NCI-H345 treated with DMSO at 0.1 percent for 48 hours (cell line): ENCODE measurements around the gene ARL6IP5.

Source experiments
- DNase-seq: peaks from one replicate; lab custom pipeline; 2025; ENCODE audit not compliant: unreplicated experiment; lab: John Stamatoyannopoulos, UW

ARL6IP5 gene

GRCh38 chr3:69085833-69086722, 1.3 kb downstream of the ARL6IP5 start:
- DNase-seq, result peak; percentile 29

DNA sequence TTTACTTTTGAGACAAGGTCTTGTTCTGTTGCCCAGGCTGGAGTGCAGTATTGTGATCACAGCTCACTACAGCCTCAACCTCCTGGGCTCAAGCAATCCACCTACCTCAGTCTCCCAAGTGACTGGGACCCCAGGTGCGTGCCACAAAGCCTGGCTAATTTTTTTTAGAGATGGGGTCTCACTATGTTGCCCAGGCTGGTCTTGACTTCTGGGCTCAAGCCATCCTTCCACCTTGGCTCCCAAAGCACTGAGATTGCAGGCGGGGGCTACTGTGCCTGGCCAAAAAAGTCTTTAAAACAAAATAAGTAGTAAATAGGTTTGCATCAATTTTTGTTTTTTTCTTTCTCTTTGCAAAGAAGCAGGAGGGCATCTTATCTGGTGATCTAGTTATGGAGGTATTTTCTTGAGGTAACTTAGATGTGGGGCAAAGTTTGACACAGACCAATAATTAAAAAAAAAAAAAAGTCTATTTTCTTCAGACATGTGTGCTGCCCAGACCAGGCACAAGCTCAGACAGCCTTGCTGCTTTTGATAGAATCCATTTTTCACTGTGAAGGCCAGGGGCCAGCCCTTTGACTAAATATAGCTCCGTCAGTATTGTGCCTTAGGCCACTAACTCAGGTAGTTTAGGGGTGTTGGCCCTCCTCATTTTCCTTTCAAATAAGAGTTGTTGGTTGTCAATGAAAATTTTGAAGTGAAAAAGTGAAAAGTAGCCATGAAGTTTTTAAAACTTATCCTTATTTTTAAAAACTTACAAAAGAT, 2.5 kb downstream of the ARL6IP5 start:
- DNase-seq, result no peak

GRCh38 chr3:69088063-69088462, 3.3 kb downstream of the ARL6IP5 start:
- no peak for DNase-seq

DNA sequence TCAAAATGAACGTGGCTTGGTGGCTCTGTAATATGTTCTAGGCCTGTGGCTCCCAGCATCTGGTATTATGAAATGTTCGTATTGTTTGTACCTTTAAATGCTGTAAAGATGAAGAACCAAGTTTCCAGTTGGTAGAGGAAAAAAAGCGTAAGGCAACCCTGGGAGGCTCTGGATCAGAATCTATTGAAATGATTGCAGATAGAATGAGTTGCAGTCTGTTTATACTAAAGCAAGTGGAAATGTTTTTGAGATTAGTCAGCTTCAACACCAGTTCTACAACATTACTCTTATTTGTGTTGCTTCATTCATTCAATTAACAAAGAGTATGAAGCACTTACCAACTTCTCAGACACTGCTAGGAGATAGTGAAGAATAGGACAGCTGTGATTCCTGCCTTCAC, 5.3 kb downstream of the ARL6IP5 start:
- DNase-seq, result no peak

DNA sequence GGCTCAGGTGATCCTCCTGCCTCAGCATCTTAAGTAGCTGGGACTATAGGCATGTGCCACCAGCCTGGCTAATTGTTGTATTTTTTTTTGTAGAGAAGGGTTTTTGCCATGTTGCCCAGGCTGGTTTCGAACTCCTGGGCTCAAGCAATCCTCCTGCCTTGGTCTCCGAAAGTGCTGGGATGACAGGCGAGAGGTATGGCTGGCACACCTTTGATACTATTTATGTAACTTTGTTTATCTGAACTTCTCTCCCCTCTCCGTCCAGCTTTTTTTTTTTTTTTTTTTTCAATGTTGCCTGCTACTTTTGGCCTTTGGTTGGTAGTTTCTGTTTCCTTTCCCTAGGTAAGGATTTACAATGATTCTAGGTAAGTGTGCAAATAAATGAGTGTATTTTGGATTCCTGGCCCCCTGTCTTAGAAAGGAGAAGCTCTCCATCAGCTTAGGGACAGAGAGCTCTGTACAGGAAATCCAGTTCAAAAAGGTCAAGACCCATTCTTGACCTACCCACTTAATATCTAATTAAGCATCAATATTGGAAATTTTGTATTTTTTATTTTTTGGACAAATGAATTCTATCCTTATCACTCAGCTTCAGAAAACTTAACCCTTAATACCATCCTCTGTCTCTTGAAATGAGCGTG, 6.8 kb downstream of the ARL6IP5 start:
- no peak for DNase-seq

- DNase-seq, result no peak
Measured at GRCh38 chr3:69092030-69092516, 7.3 kb downstream of the ARL6IP5 start.

DNA sequence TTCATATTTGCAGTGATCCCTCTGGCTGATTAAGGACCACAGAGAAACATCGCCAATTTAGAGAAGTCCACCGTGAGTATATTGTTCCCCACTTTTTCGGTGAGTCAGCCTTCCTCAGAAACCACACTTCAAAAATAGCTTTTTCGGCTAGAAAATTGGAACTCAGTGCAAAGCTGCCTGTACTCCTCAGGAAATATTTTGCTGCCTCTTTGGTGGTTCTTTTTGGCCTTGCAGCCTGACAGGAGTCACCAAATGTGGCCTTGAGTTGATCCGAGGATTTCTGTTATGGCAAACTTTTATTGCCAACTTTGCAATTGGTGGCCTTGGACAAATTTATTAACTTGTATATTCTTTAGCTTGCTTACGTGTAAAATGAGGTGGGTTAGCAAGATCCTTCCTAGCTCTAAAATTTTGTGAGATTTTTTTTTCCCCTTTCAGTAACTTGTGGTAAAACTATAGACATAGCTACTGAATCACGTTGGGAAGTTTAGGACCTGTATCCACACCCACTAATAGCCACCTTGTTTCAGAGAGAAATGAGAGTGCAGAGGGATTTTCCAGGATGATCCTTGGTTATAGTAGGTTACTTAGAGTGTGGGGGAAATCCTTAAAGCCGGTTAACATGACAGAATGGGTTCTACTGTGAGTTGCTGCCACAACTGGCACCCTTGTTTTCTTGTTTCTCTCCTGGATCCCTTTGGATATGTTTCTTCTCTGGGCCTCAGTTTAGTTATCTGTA, 9.9 kb downstream of the ARL6IP5 start:
- no peak for DNase-seq

GRCh38 chr3:69095636-69096035, 10.9 kb downstream of the ARL6IP5 start:
- DNase-seq, result no peak

- no peak for DNase-seq
Measured at GRCh38 chr3:69096299-69096698, 11.6 kb downstream of the ARL6IP5 start.

GRCh38 chr3:69097407-69098086, 12.8 kb downstream of the ARL6IP5 start:
- DNase-seq, result no peak

DNA sequence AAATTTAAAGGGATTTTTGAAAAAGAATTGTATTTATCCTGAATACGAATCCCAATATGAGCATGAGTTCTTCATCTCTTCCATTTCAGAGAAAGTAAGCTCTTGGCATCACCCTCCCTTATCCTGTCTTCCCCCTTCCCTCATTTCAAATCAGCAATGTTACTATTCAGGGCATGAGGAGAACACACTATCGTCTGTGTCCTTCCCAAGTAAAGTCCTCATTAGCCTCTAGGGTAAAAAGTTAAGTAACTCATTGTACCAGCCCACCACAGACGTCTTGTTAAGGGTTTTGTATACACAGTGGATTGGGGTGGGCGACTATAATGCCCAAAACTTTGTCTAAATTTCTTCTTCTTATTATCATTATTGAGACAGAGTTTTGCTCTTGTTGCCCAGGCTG, 14.8 kb downstream of the ARL6IP5 start:
- no peak for DNase-seq

GRCh38 chr3:69102384-69102783, 17.6 kb downstream of the ARL6IP5 start:
- no peak for DNase-seq

DNA sequence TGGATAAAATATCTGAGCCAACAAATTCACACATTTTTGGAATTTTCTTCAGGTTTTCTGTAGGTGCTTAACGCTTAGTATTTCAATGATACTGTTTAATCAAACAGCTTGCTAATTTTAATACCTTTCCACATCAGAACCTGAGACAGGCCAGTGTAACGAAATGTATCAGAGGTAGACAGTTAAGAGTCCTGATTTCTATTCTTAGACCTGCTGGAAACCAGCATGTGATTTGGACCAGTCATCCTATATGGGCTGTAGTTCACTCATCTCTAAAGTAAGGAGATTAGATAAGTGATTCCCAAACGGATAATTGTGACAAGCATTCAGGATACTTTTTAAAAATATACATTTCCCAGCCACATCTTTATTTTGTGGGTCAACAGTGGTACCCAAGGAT, 18.4 kb downstream of the ARL6IP5 start:
- DNase-seq, result no peak

- DNase-seq, result no peak
Measured at GRCh38 chr3:69104586-69104985, 19.8 kb downstream of the ARL6IP5 start.

DNA sequence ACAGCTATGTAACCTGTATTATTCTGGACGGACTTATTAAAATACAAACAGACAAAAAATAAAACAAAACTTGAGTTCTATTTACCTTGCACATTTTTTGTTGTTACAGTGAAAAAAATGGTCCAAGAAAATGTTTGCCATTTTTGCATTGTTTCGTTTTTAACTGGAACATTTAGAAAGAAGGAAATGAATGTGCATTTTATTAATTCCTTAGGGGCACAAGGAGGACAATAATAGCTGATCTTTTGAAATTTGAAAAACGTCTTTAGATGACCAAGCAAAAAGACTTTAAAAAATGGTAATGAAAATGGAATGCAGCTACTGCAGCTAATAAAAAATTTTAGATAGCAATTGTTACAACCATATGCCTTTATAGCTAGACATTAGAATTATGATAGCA, 20.6 kb downstream of the ARL6IP5 start:
- no peak for DNase-seq

- DNase-seq, result no peak
Measured at GRCh38 chr3:69107841-69108240, 23.1 kb downstream of the ARL6IP5 start.

GRCh38 chr3:69108811-69109210, 24.1 kb downstream of the ARL6IP5 start:
- DNase-seq, result no peak

DNA sequence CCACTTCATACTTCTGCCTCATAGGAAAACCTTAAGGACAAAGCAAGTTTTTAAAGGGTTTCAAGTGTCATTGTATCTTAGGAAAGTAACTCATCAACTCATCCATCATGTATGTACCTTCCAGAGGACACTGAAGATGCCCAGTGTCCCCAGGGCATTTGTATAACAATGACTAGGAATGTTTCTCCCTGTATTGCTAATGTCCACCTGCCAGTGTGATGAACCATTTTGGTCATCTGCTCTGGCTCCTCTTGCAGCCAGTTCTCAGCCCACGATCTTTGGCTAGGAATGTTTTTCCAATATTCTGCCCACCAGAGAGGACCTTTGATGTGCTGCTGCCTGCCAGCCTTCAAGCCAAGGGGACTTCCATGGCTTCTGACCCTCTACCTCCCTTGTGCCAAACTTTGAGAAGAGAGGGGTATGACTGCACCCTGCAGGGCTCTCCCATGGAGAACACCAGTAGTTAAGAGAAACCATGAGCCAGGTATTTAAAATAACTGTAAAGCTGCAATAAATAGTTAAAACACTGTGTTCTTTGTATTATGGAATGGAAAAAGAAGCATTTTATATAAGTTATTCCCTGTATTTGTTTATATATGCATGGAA, 26.3 kb downstream of the ARL6IP5 start:
- DNase-seq, result no peak

DNA sequence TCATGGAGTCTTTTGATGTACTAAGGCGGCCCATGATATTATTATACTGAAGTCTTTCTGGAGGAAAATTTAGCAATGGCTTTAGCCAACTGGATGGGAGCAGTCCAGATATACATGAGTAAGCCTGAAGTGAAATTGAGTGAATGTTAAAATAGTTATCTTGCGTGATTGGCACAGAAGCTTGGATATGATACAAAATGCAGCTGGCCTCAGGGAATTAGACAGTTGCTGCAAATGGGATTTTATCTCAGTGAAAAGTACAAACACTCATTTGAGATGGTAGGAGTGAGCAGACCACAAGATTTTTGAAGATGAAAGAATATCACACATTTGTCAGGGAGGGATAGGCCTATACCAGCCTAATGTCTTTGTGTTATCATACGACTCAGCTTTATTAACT, 28.8 kb downstream of the ARL6IP5 start:
- DNase-seq, result no peak

- DNase-seq, result no peak
Measured at GRCh38 chr3:69115731-69116130, 31.0 kb downstream of the ARL6IP5 start.
